HG03159 (cell line): ENCODE results near the gene CCR8.
A peak's percentile ranks its signal among the peaks of the same experiment; 100 is the strongest.

Experiments used
- ATAC-seq: cut with Tn5 transposase; IDR thresholded peaks from one replicate; pipeline ENCODE4 v1.9.1; 2021; ENCODE audit warnings: mild to moderate bottlenecking, moderate library complexity; ENCODE audit not compliant: unreplicated experiment

The CCR8 gene

GRCh38 chr3:39329493-39329892, at the start of gene CCR8:
Gene CCR8, plus strand, starts transcription at chr3:39329709. Its CDS starts 2,623 bp downstream, at chr3:39332332.
- no peak for ATAC-seq

- ATAC-seq = no peak
Observed at GRCh38 chr3:39279745-39280517, 49.6 kb upstream of the CCR8 start, which contains the start of gene CX3CR1. Gene CX3CR1, minus strand, starts transcription at chr3:39280036. Its CDS starts 13,527 bp downstream, at chr3:39266509.

GRCh38 chr3:39280571-39280970, 48.9 kb upstream of the CCR8 start:
- ATAC-seq = no peak

- ATAC-seq = no peak
Observed at GRCh38 chr3:39281533-39281932, 48.0 kb upstream of the CCR8 start.

GRCh38 chr3:39282057-39282456, 47.5 kb upstream of the CCR8 start:
- no peak for ATAC-seq

GRCh38 chr3:39284457-39284881, 45.0 kb upstream of the CCR8 start:
- ATAC-seq = no peak

GRCh38 chr3:39285332-39285731, 44.2 kb upstream of the CCR8 start:
- no peak for ATAC-seq

GRCh38 chr3:39286771-39287170, 42.7 kb upstream of the CCR8 start:
- no peak for ATAC-seq

- no peak for ATAC-seq
Observed at GRCh38 chr3:39287216-39288164, 42.0 kb upstream of the CCR8 start.

GRCh38 chr3:39288300-39288808, 41.2 kb upstream of the CCR8 start:
- peak; percentile 97 for ATAC-seq

GRCh38 chr3:39289107-39289506, 40.4 kb upstream of the CCR8 start:
- no peak for ATAC-seq

- ATAC-seq = no peak
Observed at GRCh38 chr3:39290255-39290654, 39.3 kb upstream of the CCR8 start.

GRCh38 chr3:39291903-39292329, 37.6 kb upstream of the CCR8 start:
- ATAC-seq = no peak

GRCh38 chr3:39292961-39293360, 36.5 kb upstream of the CCR8 start:
- no peak for ATAC-seq

- no peak for ATAC-seq
Observed at GRCh38 chr3:39294446-39295183, 34.9 kb upstream of the CCR8 start.

- ATAC-seq = peak; percentile 80
Observed at GRCh38 chr3:39295184-39295775, 34.2 kb upstream of the CCR8 start.

- no peak for ATAC-seq
Observed at GRCh38 chr3:39296197-39297077, 33.1 kb upstream of the CCR8 start.

- no peak for ATAC-seq
Observed at GRCh38 chr3:39299279-39299678, 30.2 kb upstream of the CCR8 start.

GRCh38 chr3:39302178-39302577, 27.3 kb upstream of the CCR8 start:
- ATAC-seq = no peak
